Measurements from ENCODE around the gene TMEM190. TPM values are rescaled to one million over a fixed set of nuclear protein-coding genes. Genes with fewer than 3 reads are reported as not detected.
"Not testable (repeated sequence)": the region's sequence is repeated elsewhere in the genome, so short reads cannot be mapped to it uniquely, and the experiment has no call there.

The TMEM190 gene
- total RNA-seq, 1 donor from 2014 or later = not detected

DNA sequence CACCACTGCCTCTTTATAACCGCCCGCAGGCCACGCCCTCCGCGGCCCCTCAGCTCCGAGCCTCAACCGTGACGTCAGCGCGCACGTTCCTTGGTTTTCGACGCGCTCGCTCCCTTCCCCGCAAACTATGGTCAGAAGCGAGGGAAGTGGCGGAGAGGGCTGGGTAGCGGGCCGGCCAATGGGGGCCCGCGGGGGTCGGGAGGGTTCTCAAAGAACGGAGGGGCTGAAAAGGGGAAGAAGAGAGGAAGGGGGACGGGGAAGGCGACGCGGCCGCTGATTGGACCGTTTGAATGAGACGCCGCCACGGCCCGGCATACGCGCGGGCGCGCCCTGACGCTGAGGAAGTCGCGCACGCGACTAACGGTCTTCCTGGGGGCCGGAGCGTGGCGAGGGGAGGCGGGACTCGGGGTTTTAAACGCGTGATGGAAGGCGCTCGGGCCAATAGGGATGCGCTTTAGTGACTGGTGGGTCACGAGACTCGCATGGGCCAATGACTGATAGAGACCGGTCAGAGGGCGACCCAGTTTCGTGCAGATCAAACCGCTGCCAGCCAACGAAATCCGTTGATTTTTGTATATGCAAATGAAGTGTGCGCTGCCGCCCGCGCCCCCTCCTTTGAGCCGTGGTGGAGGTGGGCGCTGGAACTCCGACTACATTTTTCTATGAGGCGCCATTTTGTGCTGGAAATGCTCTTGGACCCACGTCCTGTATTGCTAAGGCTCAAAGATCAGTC, 31.3 kb downstream of the TMEM190 start:
- H3K4me3 Mint-ChIP-seq (ENCODE audit: low read depth) = peak overlapping the region; percentile 93

DNA sequence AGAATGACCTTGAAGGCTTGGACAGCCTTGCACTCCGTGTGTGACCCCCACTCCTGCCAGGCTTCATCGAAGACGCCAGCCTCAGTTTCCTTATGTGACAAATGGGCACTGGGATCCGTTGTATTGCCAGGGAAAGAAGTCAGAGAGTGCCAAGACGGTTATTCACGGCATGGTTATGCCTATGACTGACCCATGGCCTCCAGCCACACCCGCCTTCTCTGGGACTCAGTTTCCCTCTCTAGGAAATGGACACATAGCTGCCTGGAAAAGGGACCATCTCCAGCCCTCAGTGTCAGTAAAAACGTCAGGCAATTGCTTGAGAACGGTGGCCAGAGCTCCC, 31.9 kb downstream of the TMEM190 start:
- peaks cover 5% of the 10 kb centered on the region for H3K27me3 Mint-ChIP-seq (ENCODE audit: low read depth)
- intact Hi-C loops (cut with micrococcal nuclease) = loop anchor here (1.0 kb wide), 3 partner anchors 53 to 149 kb away; partner anchors contain the start of genes ISOC2, KMT5C and PPP6R1

More for the DNA sequence above, 31.3 kb downstream of the TMEM190 start:
- Mint-ChIP-seq H3K27me3 (ENCODE audit: low read depth) (peaks cover 4% of the 10 kb centered on the region), H3K9me3 (peaks cover 16% of the 10 kb centered on the region), H3K4me1 (ENCODE audit: low read depth) (peaks cover 22% of the 10 kb centered on the region), H3K36me3 (ENCODE audit: low read depth) (peaks cover 51% of the 10 kb centered on the region), H3K27ac (peak overlapping the region; percentile 97)
- DNase-seq (ENCODE audit: low spot score) = peak; percentile 98
- intact Hi-C loops (cut with micrococcal nuclease) = loop anchor here (1.0 to 2.0 kb wide), 4 partner anchors 23 to 149 kb away; partner anchors contain the start of genes ISOC2, KMT5C, PPP6R1 and RPL28

DNA sequence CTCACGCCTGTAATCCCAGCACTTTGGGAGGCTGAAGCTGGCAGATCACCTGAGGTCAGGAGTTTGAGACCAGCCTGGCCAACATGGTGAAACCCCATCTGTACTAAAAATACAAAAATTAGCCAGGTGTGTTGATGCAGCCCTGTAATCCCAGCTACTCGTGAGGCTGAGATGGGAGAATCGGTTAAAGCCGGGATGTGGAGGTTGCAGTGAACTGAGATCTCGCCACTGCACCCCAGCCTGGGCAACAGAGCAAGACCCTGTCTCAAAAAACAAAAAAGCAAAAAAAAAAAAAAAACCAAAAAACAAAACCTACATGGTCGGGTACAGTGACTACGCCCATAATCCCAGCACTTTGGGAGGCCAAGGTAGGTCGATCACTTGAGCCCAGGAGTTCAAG, 32.6 kb downstream of the TMEM190 start:
- Mint-ChIP-seq H3K9me3 (peaks cover 16% of the 10 kb centered on the region), H3K27ac (peak overlapping the region; percentile 97), H3K36me3 (ENCODE audit: low read depth) (peaks cover 40% of the 10 kb centered on the region), H3K4me1 (ENCODE audit: low read depth) (peaks cover 19% of the 10 kb centered on the region)
- DNase-seq (ENCODE audit: low spot score); H3K27me3 Mint-ChIP-seq (ENCODE audit: low read depth); intact Hi-C loops (cut with micrococcal nuclease); H3K4me3 Mint-ChIP-seq (ENCODE audit: low read depth): not testable (repeated sequence)

More for the DNA sequence above, 31.9 kb downstream of the TMEM190 start:
- no peak for DNase-seq (ENCODE audit: low spot score)
- Mint-ChIP-seq H3K36me3 (ENCODE audit: low read depth) (peaks cover 45% of the 10 kb centered on the region), H3K27ac (peak overlapping the region; percentile 97), H3K9me3 (peaks cover 16% of the 10 kb centered on the region), H3K4me3 (ENCODE audit: low read depth) (peak overlapping the region; percentile 93), H3K4me1 (ENCODE audit: low read depth) (peaks cover 19% of the 10 kb centered on the region)

DNA sequence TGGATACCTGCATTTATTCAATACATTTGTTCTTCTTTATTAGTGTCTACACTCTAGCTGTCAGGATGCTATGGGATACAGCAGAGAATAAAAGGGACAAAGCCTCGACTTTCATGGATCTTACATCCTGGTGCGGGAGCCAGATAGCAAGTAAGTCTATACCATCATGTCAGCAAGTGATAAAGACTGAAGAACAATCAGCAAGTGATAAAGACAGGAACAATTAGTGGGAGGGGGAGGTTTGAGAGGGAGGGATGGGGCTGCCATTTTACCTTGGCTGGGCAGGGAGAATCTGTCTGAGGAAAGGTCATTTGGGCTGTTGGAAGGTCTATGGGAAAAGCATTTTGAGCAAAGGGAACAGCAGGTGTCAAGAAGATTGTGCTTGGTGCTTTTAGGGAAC, 33.5 kb downstream of the TMEM190 start:
- H3K4me3 Mint-ChIP-seq (ENCODE audit: low read depth) = no peak overlapping the region
- H3K36me3 Mint-ChIP-seq (ENCODE audit: low read depth) = peaks cover 37% of the 10 kb centered on the region
- intact Hi-C loops (cut with micrococcal nuclease) = no loop called here
- H3K27ac Mint-ChIP-seq = no peak overlapping the region
- peaks cover 16% of the 10 kb centered on the region for H3K9me3 Mint-ChIP-seq
- H3K4me1 Mint-ChIP-seq (ENCODE audit: low read depth) = peaks cover 19% of the 10 kb centered on the region
- peaks cover 7% of the 10 kb centered on the region for H3K27me3 Mint-ChIP-seq (ENCODE audit: low read depth)
- no peak for DNase-seq (ENCODE audit: low spot score)

DNA sequence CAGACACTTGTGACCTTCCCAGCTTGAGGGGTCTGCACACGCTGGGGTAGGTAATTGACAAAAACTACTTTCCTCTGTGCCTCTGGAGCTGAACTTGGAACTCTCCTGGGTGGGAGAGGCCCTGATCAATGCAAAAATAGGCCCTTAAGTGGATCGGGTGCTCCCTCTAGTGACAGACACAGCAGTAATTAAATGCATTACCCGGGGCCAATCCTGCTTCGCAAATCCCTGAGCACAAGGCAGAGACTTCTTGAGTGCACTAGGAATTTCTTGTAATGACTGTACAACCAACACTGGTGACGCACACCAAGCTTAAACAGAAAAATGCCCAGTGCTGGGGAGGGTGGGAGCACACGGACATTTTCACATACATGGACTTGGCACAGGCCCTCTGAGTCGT, 41.6 kb downstream of the TMEM190 start:
- Mint-ChIP-seq H3K4me3 (ENCODE audit: low read depth) (no peak overlapping the region), H3K27me3 (ENCODE audit: low read depth) (peaks cover 10% of the 10 kb centered on the region), H3K27ac (no peak overlapping the region), H3K36me3 (ENCODE audit: low read depth) (no peaks in the 10 kb centered on the region), H3K9me3 (no peaks in the 10 kb centered on the region), H3K4me1 (ENCODE audit: low read depth) (peaks cover 9% of the 10 kb centered on the region)
- intact Hi-C loops (cut with micrococcal nuclease) = loop anchor here (2.0 kb wide), 1 partner anchor 125 kb away; no protein-coding TSS in a partner anchor
- DNase-seq (ENCODE audit: low spot score) = peak; percentile 26

DNA sequence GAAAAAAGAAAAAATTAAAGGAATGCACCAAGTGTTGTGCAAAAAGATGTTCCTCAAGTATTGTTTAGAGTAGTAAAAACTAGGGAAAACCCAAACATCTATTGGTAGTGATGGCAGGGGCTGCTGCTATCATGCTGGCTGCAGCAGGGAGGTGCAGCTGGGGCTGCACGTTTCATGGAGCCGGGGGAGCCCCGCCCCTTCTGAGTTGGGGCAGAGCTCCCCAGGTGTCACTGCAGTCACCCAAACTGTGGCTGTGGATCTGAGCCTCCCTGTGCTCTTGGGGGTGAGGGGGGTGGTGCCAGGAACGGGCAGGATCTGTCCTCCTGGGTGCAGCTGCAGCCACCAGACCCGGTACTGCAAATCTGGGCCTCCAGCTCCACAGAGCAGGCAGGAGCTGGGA, 42.5 kb downstream of the TMEM190 start:
- intact Hi-C loops (cut with micrococcal nuclease) = loop anchor here (2.0 kb wide), 1 partner anchor 126 kb away; no protein-coding TSS in a partner anchor
- H3K9me3 Mint-ChIP-seq = no peaks in the 10 kb centered on the region
- no peak for DNase-seq (ENCODE audit: low spot score)

DNA sequence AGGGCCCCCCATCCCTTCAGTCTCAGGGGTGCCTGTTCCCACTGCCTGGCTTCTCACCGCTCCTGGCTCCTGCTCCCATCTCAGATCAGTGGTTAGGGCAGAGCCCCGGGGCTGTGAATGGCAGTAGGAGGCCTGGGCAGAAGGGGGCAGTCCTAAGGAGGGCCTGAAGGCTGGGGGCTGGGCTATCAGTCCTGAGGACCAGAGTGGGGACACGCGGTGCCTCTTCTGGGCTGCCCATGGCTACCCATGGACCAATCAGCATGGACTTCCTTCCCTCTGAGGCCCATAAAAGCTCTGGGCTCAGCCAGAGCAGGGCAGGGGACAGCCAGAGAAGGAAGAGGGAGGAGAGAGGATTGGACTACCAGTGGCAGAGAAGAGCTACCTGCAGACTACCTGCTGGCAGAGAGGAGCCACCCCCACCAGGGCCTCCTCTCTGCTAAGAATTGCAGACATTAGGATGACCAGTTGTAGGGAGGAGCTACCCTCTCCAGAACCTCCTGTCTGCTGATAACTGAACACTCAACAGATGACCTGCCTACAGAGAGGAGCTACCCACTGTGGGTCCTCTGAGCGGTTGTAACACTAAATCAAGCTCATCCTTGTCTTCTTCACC, 43.1 kb downstream of the TMEM190 start:
- H3K27ac Mint-ChIP-seq = no peak overlapping the region
- H3K4me3 Mint-ChIP-seq (ENCODE audit: low read depth) = no peak overlapping the region
- peaks cover 12% of the 10 kb centered on the region for H3K27me3 Mint-ChIP-seq (ENCODE audit: low read depth)
- peaks cover 9% of the 10 kb centered on the region for H3K4me1 Mint-ChIP-seq (ENCODE audit: low read depth)
- no peak for DNase-seq (ENCODE audit: low spot score)
- H3K36me3 Mint-ChIP-seq (ENCODE audit: low read depth) = no peaks in the 10 kb centered on the region
- intact Hi-C loops (cut with micrococcal nuclease) = loop anchor here (2.0 kb wide), 1 partner anchor 127 kb away; no protein-coding TSS in a partner anchor
- H3K9me3 Mint-ChIP-seq = no peaks in the 10 kb centered on the region

More for the DNA sequence above, 42.5 kb downstream of the TMEM190 start:
- Mint-ChIP-seq H3K4me1 (ENCODE audit: low read depth) (peaks cover 9% of the 10 kb centered on the region), H3K27me3 (ENCODE audit: low read depth) (peaks cover 10% of the 10 kb centered on the region), H3K27ac (no peak overlapping the region), H3K4me3 (ENCODE audit: low read depth) (no peak overlapping the region), H3K36me3 (ENCODE audit: low read depth) (no peaks in the 10 kb centered on the region)

DNA sequence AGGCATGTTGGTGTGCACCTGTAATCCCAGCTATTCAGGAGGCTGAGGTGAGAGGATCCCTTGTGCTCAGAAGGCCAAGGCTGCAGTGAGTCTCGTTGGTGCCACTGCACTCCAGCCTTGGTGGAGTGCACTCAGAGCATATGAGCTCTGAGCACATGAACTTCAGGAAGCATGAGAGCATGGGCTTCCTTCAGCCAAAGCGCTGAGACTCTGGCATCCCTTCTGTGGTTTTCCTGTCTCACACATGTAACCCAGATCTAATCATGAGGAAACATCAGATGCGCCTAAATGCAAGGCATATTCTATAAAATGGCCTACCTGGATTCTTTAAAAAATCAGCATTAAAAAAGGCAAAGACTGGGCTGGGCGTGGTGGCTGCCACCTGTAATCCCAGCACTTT, 44.7 kb downstream of the TMEM190 start:
- H3K9me3 Mint-ChIP-seq; DNase-seq (ENCODE audit: low spot score); intact Hi-C loops (cut with micrococcal nuclease); H3K36me3 Mint-ChIP-seq (ENCODE audit: low read depth); H3K27ac Mint-ChIP-seq; H3K4me3 Mint-ChIP-seq (ENCODE audit: low read depth); H3K4me1 Mint-ChIP-seq (ENCODE audit: low read depth): not testable (repeated sequence)
- peaks cover 15% of the 10 kb centered on the region for H3K27me3 Mint-ChIP-seq (ENCODE audit: low read depth)

DNA sequence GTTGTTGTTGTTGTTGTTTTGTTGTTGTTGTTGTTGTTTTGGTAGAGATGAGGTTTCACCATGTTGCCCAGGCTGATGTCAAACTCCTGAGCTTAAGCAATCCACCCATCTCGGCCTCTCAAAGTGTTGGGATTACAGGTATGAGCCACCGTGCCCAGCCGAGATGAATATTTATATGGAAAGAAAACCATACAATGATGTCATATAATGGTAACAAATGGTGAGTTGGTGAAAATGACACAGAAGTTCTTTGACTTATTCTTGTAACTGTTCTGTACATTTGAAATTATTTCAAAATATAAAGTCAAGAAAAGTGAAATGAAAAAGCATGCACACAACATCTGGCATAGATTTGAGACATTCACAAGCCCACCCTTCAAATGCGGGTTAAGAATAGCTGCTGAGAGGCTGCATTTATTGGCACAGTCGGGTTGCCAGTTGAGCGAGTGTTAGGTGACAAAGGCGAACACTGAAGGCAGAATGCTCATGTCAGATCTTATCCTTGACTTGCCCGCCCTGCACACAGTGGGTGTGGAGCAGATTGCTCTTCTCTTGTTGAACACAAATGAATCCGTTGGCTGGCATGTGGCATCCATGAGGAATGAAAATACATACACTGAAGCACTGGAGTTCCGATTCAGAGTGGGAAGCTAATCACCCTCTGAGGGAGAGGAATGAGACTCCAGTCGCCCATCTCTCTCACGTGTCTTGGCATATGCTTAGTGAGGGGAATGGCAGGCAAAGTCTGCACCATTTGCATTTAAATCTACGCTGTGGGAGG, 46.8 kb downstream of the TMEM190 start:
- H3K4me1 Mint-ChIP-seq (ENCODE audit: low read depth) = peaks cover 6% of the 10 kb centered on the region
- no peaks in the 10 kb centered on the region for H3K36me3 Mint-ChIP-seq (ENCODE audit: low read depth)
- no peak overlapping the region for H3K27ac Mint-ChIP-seq
- no peak overlapping the region for H3K4me3 Mint-ChIP-seq (ENCODE audit: low read depth)
- intact Hi-C loops (cut with micrococcal nuclease) = no loop called here
- peaks cover 13% of the 10 kb centered on the region for H3K27me3 Mint-ChIP-seq (ENCODE audit: low read depth)
- no peaks in the 10 kb centered on the region for H3K9me3 Mint-ChIP-seq
- no peak for DNase-seq (ENCODE audit: low spot score)

DNA sequence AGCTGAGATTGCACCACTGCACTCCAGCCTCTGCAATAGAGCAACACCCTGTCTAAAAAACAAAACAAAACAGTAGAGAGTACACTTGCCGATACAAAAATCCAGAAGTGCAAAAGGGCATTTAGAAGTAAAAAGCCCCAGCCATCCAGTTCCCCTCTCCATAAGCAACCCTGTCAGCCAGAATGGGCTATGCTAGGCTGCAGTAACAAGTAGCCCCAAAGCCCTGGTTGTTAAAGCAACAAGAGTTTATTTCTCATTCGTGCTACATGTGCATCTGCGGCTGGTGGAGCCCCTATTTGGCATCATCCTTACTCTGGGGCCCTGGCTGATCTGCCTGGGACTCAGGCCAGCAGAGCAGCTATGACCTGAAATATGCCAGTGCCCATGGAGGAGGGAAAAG, 47.9 kb downstream of the TMEM190 start:
- Mint-ChIP-seq H3K9me3 (no peaks in the 10 kb centered on the region), H3K27ac (no peak overlapping the region)

DNA sequence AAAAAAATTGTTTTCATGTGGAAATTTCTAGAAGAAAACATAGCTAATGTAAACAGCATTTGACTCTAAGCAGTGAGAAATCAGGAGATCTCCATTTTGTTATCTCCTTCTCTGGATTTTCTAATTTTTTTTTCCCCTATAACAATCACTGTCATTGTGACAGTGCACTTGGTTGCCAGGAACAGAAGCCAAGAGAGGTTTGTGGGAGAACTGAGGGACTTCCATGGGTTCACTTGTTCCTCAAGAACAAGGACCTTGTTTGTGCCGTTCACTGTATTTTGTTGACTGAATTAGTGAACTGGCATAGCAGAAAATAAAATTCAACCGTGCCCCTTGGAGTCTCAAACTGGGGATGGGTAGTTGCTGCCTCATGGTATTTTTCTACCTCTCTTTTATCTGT, 49.4 kb downstream of the TMEM190 start:
- intact Hi-C loops (cut with micrococcal nuclease) = no loop called here
- Mint-ChIP-seq H3K4me1 (ENCODE audit: low read depth) (peaks cover 6% of the 10 kb centered on the region), H3K27me3 (ENCODE audit: low read depth) (peaks cover 9% of the 10 kb centered on the region), H3K9me3 (no peaks in the 10 kb centered on the region), H3K27ac (no peak overlapping the region), H3K4me3 (ENCODE audit: low read depth) (no peak overlapping the region), H3K36me3 (ENCODE audit: low read depth) (no peaks in the 10 kb centered on the region)
- no peak for DNase-seq (ENCODE audit: low spot score)

More for the DNA sequence above, 47.9 kb downstream of the TMEM190 start:
- no peaks in the 10 kb centered on the region for H3K36me3 Mint-ChIP-seq (ENCODE audit: low read depth)
- H3K4me3 Mint-ChIP-seq (ENCODE audit: low read depth) = no peak overlapping the region
- intact Hi-C loops (cut with micrococcal nuclease) = no loop called here
- H3K27me3 Mint-ChIP-seq (ENCODE audit: low read depth) = peaks cover 13% of the 10 kb centered on the region
- H3K4me1 Mint-ChIP-seq (ENCODE audit: low read depth) = peaks cover 6% of the 10 kb centered on the region
- DNase-seq (ENCODE audit: low spot score) = no peak

All from activated T-helper 2 cell treated with anti-CD3 and anti-CD28 coated beads, Interferon-gamma antibody, Interleukin-2, Interleukin-4, amounts not matched to agents 10 μg/mL and 5 μg/mL and 100 μg/mL, durations not matched to agents 14 hours and 24 hours and 36 hours (primary cell).